GM23338 (cell line): ENCODE measurements around the gene C2CD3. TPM values are rescaled to one million over a fixed set of nuclear protein-coding genes. Genes with fewer than 3 reads are reported as not detected.

Experiments used
- ATAC-seq: fragments of 200-7000 bp; cut with Tn5 transposase; 3 replicates; pipeline ENCODE4 v1.9.1; 2020
- DNase-seq: peaks from one replicate; pipeline ENCODE4 v3.0.0-alpha.2; 2015; ENCODE audit warnings: low spot score
- H2AFZ ChIP-seq: fragments of 200-600 bp; sonication (generic); 2 replicates; pipeline ENCODE4 v1.8.0; 2016; ENCODE audit warnings: antibody characterized with exemption, mild to moderate bottlenecking, moderate library complexity
- H3F3A ChIP-seq: fragments of 200-600 bp; sonication (generic); replicated peaks from 2 replicates; pipeline ENCODE4 v1.8.0; 2017; ENCODE audit warnings: antibody characterized with exemption, mixed run types, low read depth
- H3K27ac ChIP-seq: fragments of 200-600 bp; sonication (generic); 2 replicates; pipeline ENCODE4 v1.6.1; 2016; ENCODE audit warnings: low read depth
- H3K27me3 ChIP-seq: fragments of 200-600 bp; sonication (generic); 2 replicates; pipeline ENCODE4 v1.8.0; 2016; ENCODE audit warnings: mild to moderate bottlenecking, mixed run types, moderate library complexity; ENCODE audit not compliant: insufficient read depth
- H3K36me3 ChIP-seq: fragments of 200-600 bp; sonication (generic); 2 replicates; pipeline ENCODE4 v1.8.0; 2016; ENCODE audit warnings: mild to moderate bottlenecking; ENCODE audit not compliant: insufficient read depth
- H3K4me1 ChIP-seq: fragments of 200-600 bp; sonication (generic); 2 replicates; pipeline ENCODE4 v1.8.0; 2016; ENCODE audit warnings: mild to moderate bottlenecking, moderate library complexity; ENCODE audit not compliant: insufficient read depth
- H3K4me2 ChIP-seq: fragments of 200-600 bp; sonication (generic); 2 replicates; pipeline ENCODE4 v1.7.1; 2017; ENCODE audit warnings: mixed run types
- H3K4me3 ChIP-seq: fragments of 200-600 bp; sonication (generic); 2 replicates; pipeline ENCODE4 v1.6.1; 2016; ENCODE audit warnings: mixed run types
- H3K79me2 ChIP-seq: fragments of 200-600 bp; sonication (generic); replicated peaks from 2 replicates; pipeline ENCODE4 v1.8.0; 2017; ENCODE audit warnings: mild to moderate bottlenecking; ENCODE audit not compliant: insufficient read depth
- H3K9me2 ChIP-seq: fragments of 200-600 bp; sonication (generic); 2 replicates; pipeline ENCODE4 v1.8.0; 2017; ENCODE audit not compliant: insufficient read depth
- H4K20me1 ChIP-seq: fragments of 200-600 bp; sonication (generic); replicated peaks from 2 replicates; pipeline ENCODE4 v1.8.0; 2017; ENCODE audit warnings: mild to moderate bottlenecking; ENCODE audit not compliant: insufficient read depth
- H3K27ac Mint-ChIP-seq: 2 replicates; pipeline ENCODE4 v1.8.0; 2020; ENCODE audit warnings: inconsistent platforms, mild to moderate bottlenecking, moderate library complexity, mixed read lengths
- H3K27me3 Mint-ChIP-seq: 3 replicates; pipeline ENCODE4 v1.8.0; 2022; ENCODE audit warnings: low read depth, mild to moderate bottlenecking, moderate library complexity, mixed read lengths, inconsistent platforms; ENCODE audit not compliant: insufficient read depth, poor library complexity
- H3K36me3 Mint-ChIP-seq: 3 replicates; pipeline ENCODE4 v1.8.0; 2021; ENCODE audit warnings: low read depth, mild to moderate bottlenecking, inconsistent platforms, moderate library complexity, mixed read lengths
- H3K4me1 Mint-ChIP-seq: 3 replicates; pipeline ENCODE4 v1.8.0; 2020; ENCODE audit warnings: mild to moderate bottlenecking, inconsistent platforms, mixed read lengths
- H3K4me3 Mint-ChIP-seq: 3 replicates; pipeline ENCODE4 v1.8.0; 2021; ENCODE audit warnings: moderate library complexity, mild to moderate bottlenecking, inconsistent platforms, mixed read lengths
- H3K9me3 Mint-ChIP-seq: 3 replicates; pipeline ENCODE4 v1.8.0; 2020; ENCODE audit warnings: moderate library complexity, mild to moderate bottlenecking, inconsistent platforms, mixed read lengths
- CREB1 ChIP-seq: fragments of 250-450 bp; sonication (Bioruptor Pico); IDR thresholded peaks from 2 replicates; pipeline ENCODE4 v1.5.0; 2020; ENCODE audit warnings: low read depth, mild to moderate bottlenecking, moderate library complexity
- EZH2 ChIP-seq: fragments of 200-600 bp; sonication (generic); IDR thresholded peaks from one replicate; pipeline ENCODE4 v1.8.0; 2017; ENCODE audit warnings: antibody characterized with exemption, mild to moderate bottlenecking, low read depth; ENCODE audit not compliant: unreplicated experiment
- JUNB ChIP-seq: IDR thresholded peaks from one replicate; pipeline ENCODE4 v1.6.1; 2016; ENCODE audit warnings: antibody characterized with exemption; ENCODE audit not compliant: unreplicated experiment
- POLR2AphosphoS5 ChIP-seq: IDR thresholded peaks from 2 replicates; pipeline ENCODE4 v1.6.1; 2016; ENCODE audit warnings: antibody characterized with exemption, low read depth
- ZNF331 ChIP-seq: fragments of 250-450 bp; sonication (Bioruptor Pico); IDR thresholded peaks from 2 replicates; pipeline ENCODE4 v1.5.0; 2020; ENCODE audit warnings: low read depth, mild to moderate bottlenecking, moderate library complexity
- polyA plus RNA-seq: library from polyadenylated mRNA; unstranded; fragments of >200 nt; fragmentation: Nextera tagmentation; extraction: Ambion mirVana; gene quantifications from 2 replicates; pipeline ENCODE4 v1.2.1, GENCODE V29; 2016
- total RNA-seq: library from RNA; depleted of rRNA; stranded (reverse); fragments of >200 nt; shearing (Covaris generic); gene quantifications from 2 replicates; pipeline ENCODE4 v1.2.3, GENCODE V29; 2014
- TF ChIP-seq, protein P1 (sequence below): IDR thresholded peaks from 2 replicates; pipeline ENCODE4 v1.6.1; 2016; ENCODE audit warnings: antibody characterized with exemption
- TF ChIP-seq, protein P2 (sequence below): IDR thresholded peaks from one replicate; pipeline ENCODE4 v1.6.1; 2018; ENCODE audit warnings: antibody characterized with exemption; ENCODE audit not compliant: unreplicated experiment
- TF ChIP-seq, protein P3 (sequence below), 2 experiments: fragments of 200-600 bp in 1 of 2; sonication (generic) in 1 of 2; conservative IDR thresholded peaks; 2 replicates each; pipeline versions ENCODE4 v1.5.1 to v1.6.1; 2016 to 2017; ENCODE audit warnings: antibody characterized with exemption in 2 of 2, low read depth in 2 of 2, mild to moderate bottlenecking in 2 of 2, moderate library complexity in 1 of 2

C2CD3 gene
- total and polyA plus RNA-seq, 2 experiments from 2014 or later = 15.5 to 29.5 TPM

DNA sequence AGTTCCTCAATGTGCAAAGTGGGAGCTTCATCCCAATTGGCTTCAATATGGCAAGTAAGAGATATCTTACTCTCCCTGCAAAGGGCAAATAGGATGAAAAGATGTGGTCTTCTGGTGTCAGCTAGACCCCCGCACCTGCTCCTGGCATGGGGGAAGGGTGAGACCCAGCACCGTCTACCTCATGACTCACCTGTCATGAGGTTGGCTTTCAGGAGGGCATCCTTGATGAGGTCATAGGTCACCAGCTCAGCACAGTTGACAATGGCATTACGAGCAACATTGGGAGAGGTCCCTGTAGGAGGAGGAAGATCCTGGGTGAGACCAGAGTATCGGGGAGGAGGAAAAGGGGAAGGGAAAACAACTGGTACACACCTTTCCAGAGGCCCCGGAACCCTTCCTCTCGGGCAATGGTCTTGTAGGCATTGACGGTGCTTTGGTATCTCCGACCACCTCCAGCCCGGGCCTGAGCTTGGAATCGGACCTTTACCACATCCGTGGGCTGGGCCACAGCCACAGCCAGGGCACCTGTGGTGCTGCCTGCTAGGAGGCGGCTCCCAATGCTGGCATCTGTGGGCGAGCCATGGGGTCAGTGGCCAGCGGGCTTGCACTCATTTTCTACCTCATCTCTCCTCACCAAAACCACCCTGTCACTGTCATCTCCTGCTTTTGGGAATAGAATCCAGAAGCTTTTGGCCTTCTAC is 194.2 kb downstream of the C2CD3 start:
- DNase-seq (no peak), ATAC-seq (no peak)
- H3K9me3 Mint-ChIP-seq = no peaks in the 10 kb centered on the region
- H3K36me3 ChIP-seq = peaks cover 32% of the 10 kb centered on the region
- peaks cover 2% of the 10 kb centered on the region; the same call in 1 of the 2 replicates for H3F3A ChIP-seq
- peaks cover 16% of the 10 kb centered on the region for H3K27me3 Mint-ChIP-seq
- H3K27ac Mint-ChIP-seq = no peak overlapping the region
- peaks cover 13% of the 10 kb centered on the region for H4K20me1 ChIP-seq
- no peak overlapping the region for H3K4me2 ChIP-seq
- no peak overlapping the region for H2AFZ ChIP-seq
- H3K4me1 ChIP-seq = peaks cover 22% of the 10 kb centered on the region
- peaks cover 5% of the 10 kb centered on the region for H3K79me2 ChIP-seq
- peaks cover 22% of the 10 kb centered on the region for H3K4me1 Mint-ChIP-seq
- H3K4me3 Mint-ChIP-seq = no peak overlapping the region
- H3K4me3 ChIP-seq = no peak overlapping the region
- no peaks in the 10 kb centered on the region for H3K27me3 ChIP-seq
- no peaks in the 10 kb centered on the region for H3K9me2 ChIP-seq
- TF ChIP-seq POLR2AphosphoS5 (0 out of 2 replicates have a peak, but pooled peaks have one; percentile 22), EZH2 (no peak)
- TF ChIP-seq, protein P1, sequence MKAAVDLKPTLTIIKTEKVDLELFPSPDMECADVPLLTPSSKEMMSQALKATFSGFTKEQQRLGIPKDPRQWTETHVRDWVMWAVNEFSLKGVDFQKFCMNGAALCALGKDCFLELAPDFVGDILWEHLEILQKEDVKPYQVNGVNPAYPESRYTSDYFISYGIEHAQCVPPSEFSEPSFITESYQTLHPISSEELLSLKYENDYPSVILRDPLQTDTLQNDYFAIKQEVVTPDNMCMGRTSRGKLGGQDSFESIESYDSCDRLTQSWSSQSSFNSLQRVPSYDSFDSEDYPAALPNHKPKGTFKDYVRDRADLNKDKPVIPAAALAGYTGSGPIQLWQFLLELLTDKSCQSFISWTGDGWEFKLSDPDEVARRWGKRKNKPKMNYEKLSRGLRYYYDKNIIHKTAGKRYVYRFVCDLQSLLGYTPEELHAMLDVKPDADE = no peak
- no peak overlapping the region for H3K27ac ChIP-seq
- H3K36me3 Mint-ChIP-seq = peaks cover 76% of the 10 kb centered on the region

DNA sequence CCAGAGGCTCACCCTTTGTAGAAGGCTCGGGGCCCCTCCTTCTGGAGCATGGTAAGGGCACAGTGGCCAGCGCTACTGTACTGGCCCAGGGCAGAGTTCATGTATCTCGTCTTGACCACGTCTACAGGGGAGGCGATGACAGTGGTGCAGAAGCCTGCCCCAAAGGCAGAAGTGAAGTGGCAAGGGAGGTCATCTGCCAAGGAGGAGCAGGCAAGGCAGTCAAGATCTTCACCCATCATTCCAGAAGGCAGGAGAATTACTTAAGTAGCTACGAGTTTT is 195.4 kb downstream of the C2CD3 start:
- Mint-ChIP-seq H3K27ac (no peak overlapping the region), H3K9me3 (no peaks in the 10 kb centered on the region), H3K4me1 (peaks cover 10% of the 10 kb centered on the region), H3K27me3 (peaks cover 13% of the 10 kb centered on the region), H3K36me3 (peaks cover 64% of the 10 kb centered on the region), H3K4me3 (no peak overlapping the region)
- H3K9me2 ChIP-seq = no peaks in the 10 kb centered on the region
- no peak overlapping the region for H3K27ac ChIP-seq
- no peak overlapping the region for H2AFZ ChIP-seq
- peaks cover 5% of the 10 kb centered on the region; the same call in 1 of the 2 replicates for H3F3A ChIP-seq
- DNase-seq = no peak
- H3K4me1 ChIP-seq = peaks cover 11% of the 10 kb centered on the region
- no peaks in the 10 kb centered on the region; the same call in 1 of the 2 replicates for H3K79me2 ChIP-seq
- H3K4me2 ChIP-seq = no peak overlapping the region
- peaks cover 32% of the 10 kb centered on the region for H3K36me3 ChIP-seq
- no peak for ATAC-seq
- H4K20me1 ChIP-seq = peaks cover 13% of the 10 kb centered on the region
- no peak overlapping the region for H3K4me3 ChIP-seq
- H3K27me3 ChIP-seq = no peaks in the 10 kb centered on the region
- no peak for TF ChIP-seq ZNF331 (CRISPR knock-in tag)
- TF ChIP-seq, protein P2, sequence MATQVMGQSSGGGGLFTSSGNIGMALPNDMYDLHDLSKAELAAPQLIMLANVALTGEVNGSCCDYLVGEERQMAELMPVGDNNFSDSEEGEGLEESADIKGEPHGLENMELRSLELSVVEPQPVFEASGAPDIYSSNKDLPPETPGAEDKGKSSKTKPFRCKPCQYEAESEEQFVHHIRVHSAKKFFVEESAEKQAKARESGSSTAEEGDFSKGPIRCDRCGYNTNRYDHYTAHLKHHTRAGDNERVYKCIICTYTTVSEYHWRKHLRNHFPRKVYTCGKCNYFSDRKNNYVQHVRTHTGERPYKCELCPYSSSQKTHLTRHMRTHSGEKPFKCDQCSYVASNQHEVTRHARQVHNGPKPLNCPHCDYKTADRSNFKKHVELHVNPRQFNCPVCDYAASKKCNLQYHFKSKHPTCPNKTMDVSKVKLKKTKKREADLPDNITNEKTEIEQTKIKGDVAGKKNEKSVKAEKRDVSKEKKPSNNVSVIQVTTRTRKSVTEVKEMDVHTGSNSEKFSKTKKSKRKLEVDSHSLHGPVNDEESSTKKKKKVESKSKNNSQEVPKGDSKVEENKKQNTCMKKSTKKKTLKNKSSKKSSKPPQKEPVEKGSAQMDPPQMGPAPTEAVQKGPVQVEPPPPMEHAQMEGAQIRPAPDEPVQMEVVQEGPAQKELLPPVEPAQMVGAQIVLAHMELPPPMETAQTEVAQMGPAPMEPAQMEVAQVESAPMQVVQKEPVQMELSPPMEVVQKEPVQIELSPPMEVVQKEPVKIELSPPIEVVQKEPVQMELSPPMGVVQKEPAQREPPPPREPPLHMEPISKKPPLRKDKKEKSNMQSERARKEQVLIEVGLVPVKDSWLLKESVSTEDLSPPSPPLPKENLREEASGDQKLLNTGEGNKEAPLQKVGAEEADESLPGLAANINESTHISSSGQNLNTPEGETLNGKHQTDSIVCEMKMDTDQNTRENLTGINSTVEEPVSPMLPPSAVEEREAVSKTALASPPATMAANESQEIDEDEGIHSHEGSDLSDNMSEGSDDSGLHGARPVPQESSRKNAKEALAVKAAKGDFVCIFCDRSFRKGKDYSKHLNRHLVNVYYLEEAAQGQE = no peak
- TF ChIP-seq POLR2AphosphoS5 = no peak
- TF ChIP-seq CREB1 (CRISPR knock-in tag) = no peak
- no peak for TF ChIP-seq JUNB
- TF ChIP-seq, protein P1 = no peak
- TF ChIP-seq, protein P3, sequence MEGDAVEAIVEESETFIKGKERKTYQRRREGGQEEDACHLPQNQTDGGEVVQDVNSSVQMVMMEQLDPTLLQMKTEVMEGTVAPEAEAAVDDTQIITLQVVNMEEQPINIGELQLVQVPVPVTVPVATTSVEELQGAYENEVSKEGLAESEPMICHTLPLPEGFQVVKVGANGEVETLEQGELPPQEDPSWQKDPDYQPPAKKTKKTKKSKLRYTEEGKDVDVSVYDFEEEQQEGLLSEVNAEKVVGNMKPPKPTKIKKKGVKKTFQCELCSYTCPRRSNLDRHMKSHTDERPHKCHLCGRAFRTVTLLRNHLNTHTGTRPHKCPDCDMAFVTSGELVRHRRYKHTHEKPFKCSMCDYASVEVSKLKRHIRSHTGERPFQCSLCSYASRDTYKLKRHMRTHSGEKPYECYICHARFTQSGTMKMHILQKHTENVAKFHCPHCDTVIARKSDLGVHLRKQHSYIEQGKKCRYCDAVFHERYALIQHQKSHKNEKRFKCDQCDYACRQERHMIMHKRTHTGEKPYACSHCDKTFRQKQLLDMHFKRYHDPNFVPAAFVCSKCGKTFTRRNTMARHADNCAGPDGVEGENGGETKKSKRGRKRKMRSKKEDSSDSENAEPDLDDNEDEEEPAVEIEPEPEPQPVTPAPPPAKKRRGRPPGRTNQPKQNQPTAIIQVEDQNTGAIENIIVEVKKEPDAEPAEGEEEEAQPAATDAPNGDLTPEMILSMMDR (conservative IDR thresholded peaks at IDR 0.05; ENCODE audit: low read depth in 2 of 2) = no peak
- no peak for TF ChIP-seq EZH2
